Glomerular endothelial cell (primary cell): Measurements from ENCODE around the gene MARF1. TPM values are rescaled to one million over a fixed set of nuclear protein-coding genes. Genes with fewer than 3 reads are reported as not detected.
A peak's percentile ranks its signal among the peaks of the same experiment; 100 is the strongest.
"Not testable (repeated sequence)": the region's sequence is repeated elsewhere in the genome, so short reads cannot be mapped to it uniquely, and the experiment has no call there.

Source experiments
- DNase-seq: peaks from one replicate; pipeline ENCODE4 v3.0.0-alpha.2; 2011; ENCODE audit warnings: low read depth, low spot score; ENCODE audit errors: extremely low read depth
- total RNA-seq: library from RNA; depleted of rRNA; stranded (reverse); fragments of >200 nt; gene quantifications from 2 replicates; pipeline ENCODE4 v1.2.3, GENCODE V29; 2015

The MARF1 gene
- 19.1 and 25.4 TPM in 2 replicates for total RNA-seq

- peak; percentile 47 for DNase-seq
Observed at GRCh38 chr16:15643048-15643945, at the start of gene MARF1. MARF1 (minus strand) TSS chr16:15643154; CDS start chr16:15639233, 3,921 bp downstream.

DNA sequence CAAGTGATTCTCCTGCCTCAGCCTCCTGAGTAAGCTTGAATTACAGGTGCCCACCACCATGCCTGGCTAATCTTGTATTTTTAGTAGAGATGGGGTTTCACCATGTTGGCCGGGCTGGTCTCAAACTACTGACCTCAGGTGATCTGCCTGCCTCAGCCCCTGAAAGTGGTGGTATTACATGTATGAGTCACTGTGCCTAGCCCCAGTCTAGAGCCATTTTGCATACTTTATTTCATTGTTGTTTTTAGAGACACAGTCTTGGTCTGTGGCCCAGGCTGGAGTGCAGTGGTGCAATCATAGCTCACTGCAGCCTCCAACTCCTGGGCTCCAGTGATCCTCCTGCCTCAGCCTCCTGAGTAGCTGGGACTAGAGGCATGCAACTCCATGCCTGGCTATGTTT is 49.6 kb upstream of the MARF1 start:
- not testable (repeated sequence) for DNase-seq

DNA sequence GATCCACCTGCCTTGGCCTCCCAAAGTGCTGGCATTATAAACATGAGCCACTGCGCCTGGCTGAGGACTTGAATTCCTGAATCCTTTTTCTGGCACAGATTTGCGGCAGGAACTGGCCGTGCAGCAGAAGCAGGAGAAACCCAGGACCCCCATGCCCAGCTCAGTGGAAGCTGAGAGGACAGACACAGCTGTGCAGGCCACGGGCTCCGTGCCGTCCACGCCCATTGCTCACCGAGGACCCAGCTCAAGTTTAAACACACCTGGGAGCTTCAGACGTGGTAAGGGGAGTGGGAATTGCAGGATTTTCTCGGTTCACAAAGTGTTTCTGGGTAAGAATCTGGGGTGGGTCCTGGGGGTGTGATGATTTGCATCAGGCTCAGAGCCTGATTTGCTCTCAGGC is 48.1 kb upstream of the MARF1 start:
- no peak for DNase-seq

DNA sequence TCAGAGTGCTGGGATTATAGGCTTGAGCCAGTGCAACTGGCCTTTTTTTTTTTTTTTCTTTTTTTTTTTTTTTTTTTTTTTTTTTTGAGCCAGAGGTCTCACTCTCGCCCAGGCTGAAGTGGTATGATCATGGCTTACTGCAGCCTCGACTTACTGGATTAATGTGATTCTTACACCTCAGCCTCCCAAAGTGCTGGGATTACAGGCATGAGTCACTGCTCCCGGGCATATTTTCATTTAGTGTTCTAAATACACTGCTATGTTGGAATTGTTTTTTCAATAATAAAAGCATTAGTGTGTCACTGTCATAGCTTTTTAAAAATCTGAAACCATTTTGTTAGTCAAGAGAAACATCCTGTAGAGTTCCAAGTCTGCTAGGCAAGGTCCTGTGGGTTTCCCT is 47.3 kb upstream of the MARF1 start:
- no peak for DNase-seq

DNA sequence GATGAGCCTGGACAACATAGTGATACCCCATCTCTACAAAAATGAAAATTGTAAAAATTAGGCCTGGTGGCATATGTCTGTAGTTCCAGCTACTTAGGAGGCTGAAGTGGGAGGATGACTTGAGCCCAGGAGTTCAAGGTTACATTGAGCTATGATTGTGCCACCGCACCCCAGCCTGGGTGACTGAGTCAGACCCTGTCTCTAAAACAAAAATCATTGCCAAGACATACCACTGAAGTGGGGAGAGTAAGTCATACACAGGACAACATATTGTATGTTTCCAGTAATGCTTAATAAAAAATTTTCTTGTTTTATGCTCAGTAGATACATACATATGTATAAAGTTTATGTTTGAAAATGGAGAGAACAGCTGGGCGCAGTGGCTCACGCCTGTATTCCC is 46.3 kb upstream of the MARF1 start:
- no peak for DNase-seq

DNA sequence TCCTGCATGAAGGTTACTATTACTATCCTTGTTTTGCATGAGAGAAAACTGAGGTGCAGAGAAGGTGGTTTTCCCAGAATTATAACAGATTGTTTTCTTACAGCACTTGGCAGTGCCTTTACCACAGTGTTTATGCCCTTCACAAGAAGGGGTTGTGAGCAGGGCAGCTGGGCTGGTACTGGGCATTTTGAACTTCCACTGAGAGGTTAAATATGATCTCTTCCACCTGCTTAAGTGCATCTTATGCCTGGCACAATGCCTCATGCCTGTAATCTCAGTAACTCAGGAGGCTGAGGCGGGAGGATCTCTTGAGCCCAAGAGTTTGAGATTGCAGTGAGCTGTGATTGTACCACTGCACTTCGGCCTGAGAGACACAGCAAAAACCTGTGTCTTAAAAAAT is 43.3 kb upstream of the MARF1 start:
- DNase-seq: no peak

DNA sequence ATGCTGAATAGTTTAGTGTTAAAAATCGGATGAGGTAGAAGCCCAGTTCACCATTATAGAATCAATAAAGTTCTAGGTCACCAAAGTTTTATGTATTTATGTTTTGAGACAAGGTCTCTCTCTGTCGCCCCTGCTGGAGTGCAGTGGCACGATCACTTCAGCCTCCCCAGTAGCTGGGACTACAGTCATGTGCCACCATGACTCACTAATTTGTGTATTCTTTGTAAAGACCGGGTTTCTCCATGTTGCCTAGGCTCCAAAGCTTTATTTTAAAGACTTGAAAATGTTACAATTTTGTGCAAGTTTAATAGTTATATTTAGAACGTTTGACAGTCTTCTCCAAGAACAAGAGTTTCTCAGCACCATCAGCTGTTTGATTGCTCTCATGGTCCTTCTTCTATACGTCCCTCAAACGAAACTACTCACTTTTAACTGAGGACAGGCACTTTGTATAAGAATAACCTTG is 39.2 kb upstream of the MARF1 start:
- DNase-seq: peak; percentile 52

DNA sequence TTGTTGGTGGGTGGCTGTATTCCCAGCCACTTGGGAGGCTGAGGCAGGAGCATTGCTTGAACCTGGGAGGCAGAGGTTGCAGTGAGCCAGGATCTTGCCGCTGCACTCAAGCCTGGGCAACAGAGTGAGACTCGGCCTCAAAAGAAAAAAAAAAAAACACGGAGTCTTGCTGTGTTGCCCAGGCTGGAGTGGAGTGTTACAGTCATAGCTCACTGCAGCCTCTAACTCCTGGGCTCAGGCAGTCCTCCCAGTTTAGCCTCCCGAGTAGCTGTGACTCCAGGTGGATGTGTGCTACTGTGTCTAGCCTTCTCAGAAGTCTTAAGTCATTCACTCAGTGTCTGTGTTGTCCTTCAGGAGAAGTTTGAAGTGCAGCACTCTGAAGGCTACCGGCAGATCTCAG is 34.5 kb upstream of the MARF1 start:
- no peak for DNase-seq

- DNase-seq: no peak
Observed at GRCh38 chr16:15676506-15676905, 33.6 kb upstream of the MARF1 start.

DNA sequence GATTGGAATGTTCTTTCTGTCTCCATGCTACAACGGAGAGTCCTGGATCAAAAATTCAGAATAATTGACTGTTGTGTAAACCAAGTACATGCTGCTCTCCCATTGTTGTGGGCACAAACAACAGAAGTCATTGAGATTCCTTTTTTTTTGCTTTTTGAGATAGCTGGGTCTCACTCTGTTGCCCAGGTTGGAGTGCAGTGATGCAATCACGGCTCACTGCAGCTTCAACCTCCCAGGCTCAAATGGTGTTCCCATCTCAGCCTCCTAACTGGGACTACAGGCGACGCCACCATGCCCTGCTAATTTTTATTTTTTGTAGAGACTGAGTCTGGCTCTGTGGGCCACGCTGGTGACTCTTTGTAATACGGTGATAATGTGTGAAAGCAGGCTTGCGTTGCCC is 31.6 kb upstream of the MARF1 start:
- DNase-seq: no peak

- DNase-seq: peak; percentile 89
Observed at GRCh38 chr16:15672514-15673167, 29.7 kb upstream of the MARF1 start.

DNA sequence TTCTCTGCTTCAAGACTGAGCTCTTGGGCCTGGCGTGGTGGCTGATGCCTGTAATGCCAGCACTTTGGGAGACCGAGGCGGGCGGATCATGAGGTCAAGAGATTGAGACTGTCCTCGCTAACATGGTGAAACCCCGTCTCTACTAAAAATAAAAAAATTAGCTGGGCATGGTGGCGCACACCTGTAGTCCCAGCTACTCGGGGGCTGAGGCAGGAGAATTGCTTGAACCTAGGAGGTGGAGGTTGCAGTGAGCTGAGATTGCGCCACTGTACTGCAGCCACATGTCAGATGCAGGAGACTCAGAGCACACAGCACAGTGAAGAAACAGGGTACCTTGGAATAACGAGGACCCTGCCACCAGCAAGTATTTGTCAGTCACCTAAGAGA is 29.2 kb upstream of the MARF1 start:
- DNase-seq: not testable (repeated sequence)

DNA sequence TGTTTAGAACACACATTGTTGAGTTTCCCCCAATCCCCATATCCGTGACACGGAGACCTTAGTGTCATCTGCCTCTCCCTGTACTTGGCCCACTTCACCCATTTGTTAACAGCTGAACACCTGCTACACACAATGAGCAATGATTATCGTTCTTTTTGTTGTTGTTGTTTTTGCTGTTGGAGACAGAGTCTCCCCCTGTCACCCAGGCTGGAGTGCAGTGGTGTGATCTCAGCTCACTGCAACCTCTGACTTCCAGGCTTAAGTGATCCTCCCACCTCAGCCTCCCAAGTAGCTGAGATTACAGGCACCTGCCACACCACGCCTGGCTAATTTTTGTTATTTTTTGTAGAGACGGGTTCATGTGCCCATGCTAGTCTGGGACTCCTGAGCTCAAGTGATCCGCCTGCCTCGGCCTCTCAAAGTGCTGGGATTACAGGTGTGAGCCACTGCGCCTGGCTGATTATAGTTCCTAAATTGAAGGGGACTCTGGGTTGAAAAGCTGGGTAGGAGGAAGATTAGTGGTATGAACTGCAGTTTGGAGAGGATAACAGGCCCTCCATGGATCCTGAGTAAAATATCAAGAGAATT is 28.7 kb upstream of the MARF1 start:
- no peak for DNase-seq

DNA sequence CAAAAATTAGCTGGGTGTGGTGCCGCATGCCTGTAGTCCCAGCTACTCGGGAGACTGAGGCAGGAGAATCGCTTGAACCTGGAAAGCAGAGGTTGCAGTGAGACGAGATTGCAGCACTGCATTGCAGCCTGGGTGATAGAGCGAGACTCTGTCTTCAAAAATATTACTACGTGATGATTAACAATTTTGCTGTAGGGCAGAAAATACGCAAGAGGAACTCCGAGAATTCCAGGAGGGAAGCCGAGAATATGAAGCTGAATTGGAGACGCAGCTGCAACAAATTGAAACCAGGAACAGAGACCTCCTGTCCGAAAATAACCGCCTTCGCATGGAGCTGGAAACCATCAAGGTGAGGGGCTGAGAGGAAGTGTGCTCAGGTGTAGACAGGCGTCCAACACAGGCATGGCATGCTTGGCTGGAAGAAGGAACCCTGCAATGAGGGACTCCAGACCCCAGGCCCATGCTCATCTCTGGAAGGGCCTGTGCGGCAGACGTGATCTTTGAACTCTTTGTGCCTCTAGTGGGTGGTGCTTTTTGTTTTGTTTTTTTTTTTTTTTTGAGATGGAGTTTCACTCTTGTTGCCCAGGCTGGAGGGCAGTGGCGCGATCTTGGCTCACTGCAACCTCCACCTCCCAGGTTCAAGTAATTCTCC is 24.3 kb upstream of the MARF1 start:
- DNase-seq: no peak

GRCh38 chr16:15665107-15665506 is 22.2 kb upstream of the MARF1 start:
- DNase-seq: no peak

GRCh38 chr16:15660203-15660601 is 17.2 kb upstream of the MARF1 start:
- no peak for DNase-seq

- DNase-seq: no peak
Observed at GRCh38 chr16:15658556-15658955, 15.6 kb upstream of the MARF1 start.

DNA sequence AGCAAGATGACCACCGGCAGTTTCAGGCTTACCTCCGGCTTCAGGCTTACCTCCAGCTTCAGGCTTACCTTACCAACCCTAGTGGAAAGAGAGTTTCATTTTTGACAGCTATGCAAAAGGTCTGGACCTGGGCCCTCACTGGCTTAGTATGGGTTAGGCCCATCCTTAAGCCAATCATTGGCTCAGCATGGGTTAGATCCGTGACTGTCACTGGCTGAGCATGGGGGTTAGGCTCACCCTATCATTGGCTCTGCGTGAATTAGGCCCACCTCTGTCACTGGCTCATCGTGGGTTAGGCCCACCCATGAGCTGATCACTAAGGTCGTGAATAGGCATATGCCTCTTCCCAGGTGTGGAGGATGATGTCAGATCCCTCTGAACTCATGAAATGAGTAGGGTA is 15.2 kb upstream of the MARF1 start:
- DNase-seq: no peak

DNA sequence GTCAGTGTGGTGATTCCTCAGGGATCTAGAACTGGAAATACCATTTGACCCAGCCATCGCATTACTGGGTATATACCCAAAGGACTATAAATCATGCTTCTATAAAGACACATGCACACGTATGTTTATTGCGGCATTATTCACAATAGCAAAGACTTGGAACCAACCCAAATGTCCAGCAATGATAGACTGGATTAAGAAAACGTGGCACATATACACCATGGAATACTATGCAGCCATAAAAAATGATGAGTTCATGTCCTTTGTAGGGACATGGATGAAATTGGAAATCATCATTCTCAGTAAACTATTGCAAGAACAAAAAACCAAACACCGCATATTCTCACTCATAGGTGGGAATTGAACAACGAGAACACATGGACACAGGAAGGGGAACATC is 12.6 kb upstream of the MARF1 start:
- DNase-seq: not testable (repeated sequence)

DNA sequence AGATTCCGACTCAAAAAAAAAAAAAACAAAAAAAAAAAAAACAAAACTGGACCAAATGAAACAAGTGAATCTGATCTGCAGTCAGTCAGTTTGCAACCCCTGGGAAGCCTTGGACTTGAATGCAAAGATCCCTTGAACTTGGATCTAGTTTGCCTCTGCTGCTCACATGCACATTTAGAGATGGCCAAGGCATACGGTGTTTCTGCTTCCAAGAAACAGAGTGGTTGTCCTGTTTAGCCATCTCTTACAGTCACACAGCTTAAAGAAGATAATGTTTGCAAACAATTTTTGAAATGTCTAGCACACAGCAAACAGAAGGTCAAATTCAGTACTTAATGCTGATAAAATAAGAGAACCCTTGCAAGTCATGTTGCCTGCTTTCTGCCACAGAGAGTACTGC is 11.6 kb upstream of the MARF1 start:
- no peak for DNase-seq

DNA sequence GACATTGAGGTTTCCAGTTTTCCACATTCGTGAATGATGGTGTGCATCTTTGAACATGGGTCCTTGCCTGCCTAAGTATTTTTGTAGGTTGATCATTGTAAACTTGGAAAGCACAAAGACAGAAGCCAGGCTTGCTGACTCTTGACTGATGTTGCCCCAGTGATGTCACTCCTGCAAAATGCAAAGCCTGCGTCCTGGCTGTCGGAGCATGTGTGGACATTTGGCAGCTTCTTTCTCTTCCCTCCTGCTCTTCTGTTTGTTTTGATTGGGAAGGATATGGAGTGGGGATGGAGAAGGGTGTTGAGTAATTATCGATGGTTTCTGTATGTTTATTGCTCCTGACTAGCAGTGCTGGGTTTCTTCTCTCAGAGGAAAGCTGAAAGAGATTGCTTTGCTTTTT is 10.3 kb upstream of the MARF1 start:
- no peak for DNase-seq
